ENCODE measurements around the gene SRSF1.
"Not testable (repeated sequence)": the region's sequence is repeated elsewhere in the genome, so short reads cannot be mapped to it uniquely, and the experiment has no call there.

SRSF1 gene

DNA sequence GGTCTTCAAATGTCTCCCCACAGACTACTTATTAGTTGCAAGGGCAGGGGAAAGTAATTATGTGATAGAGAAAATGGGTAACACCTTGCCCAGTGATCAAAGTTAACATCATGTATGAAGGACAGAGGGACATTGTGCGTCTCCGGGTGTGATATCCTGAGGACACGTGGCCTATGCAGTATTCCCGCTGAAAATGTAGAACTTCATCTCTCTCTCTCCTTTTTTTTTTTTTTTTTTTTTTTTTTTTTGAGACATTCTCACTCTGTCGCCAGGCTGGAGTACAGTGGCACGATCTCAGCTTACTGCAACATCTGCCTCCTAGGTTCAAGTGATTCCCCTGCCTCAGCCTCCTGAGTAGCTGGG, 43.9 kb downstream of the SRSF1 start:
- FAIRE-seq = no peak

DNA sequence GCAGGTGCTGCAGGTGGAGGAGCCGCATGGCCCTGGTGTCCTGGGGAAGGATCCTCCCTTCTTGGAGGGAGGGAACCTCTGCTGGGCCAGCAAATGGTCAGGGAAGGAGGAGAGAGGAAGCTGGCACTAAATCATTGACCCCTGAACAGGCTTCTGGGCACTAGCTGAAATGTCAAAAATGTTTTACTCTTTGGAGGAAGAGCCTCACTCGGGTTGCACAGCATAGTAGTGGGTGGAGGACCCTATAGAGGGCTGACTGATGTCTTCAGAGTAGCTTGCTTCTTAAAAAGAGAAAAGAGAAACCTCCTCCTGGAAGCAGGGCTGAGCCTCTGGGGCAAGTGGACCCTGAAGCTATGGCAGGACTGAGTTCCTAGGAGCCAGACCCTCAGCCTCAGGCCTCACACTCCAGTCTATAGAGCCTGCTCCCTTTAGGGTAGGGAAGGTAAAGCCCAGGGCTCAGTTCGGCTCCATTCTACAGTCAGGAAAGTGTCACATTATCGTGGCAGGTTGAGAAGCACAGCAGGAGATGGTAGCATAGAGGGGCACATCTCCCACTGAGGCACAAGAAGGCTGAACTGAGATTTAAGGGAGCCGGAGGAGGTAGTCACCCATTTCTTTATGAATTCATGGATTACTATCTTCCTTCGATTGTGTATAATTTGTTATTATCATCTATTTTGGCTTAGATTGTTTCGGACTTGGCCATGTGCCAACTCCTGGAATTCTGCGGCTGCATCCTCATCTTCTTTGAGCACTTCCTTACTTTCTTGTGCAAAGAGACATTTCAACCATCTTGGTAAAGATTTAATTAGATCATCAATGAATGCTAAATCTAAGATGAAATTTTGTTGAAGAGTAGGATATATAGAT, 44.5 kb downstream of the SRSF1 start:
- FAIRE-seq = no peak

DNA sequence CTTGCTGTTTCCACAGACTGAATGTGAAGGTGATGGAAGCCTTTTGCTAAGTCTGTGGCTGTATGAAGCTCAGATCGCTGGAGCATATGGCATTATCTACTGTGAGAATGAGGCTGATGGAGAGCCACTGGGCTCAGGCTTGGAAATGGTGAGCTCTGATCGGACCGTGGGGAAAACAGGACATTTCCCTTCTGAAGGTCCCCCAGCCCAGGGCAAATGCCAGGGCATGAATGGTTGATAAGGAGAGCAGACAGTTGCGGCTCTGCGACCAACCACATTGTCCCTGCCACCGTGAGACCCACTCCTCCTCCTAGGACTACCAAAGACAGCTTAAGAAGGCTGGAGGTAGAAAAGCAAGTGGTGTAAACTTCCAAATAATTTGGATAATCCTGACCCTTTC, 47.1 kb downstream of the SRSF1 start:
- no peak for FAIRE-seq

GRCh38 chr17:57958391-57958790, 48.7 kb downstream of the SRSF1 start:
- not testable (repeated sequence) for FAIRE-seq

DNA sequence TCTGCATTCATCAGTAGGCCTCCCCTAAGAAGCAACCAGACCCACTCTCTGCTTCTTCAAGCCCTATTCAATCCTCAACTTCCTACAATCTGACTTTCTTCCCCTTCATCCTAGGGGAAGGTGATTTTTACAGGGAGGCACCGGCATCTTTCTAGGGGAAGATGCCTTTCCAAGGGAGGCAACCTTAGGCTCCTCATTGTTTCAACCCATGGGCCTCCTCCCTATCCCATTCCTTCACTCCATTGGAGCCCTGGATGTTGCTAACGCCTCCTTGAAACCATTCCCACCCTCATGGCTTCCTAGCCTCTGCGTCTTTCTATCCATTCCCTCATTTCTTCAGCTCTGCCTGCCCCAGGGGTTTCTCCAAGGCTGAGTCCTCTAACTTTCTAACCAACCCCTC, 49.2 kb downstream of the SRSF1 start:
- FAIRE-seq = no peak

DNA sequence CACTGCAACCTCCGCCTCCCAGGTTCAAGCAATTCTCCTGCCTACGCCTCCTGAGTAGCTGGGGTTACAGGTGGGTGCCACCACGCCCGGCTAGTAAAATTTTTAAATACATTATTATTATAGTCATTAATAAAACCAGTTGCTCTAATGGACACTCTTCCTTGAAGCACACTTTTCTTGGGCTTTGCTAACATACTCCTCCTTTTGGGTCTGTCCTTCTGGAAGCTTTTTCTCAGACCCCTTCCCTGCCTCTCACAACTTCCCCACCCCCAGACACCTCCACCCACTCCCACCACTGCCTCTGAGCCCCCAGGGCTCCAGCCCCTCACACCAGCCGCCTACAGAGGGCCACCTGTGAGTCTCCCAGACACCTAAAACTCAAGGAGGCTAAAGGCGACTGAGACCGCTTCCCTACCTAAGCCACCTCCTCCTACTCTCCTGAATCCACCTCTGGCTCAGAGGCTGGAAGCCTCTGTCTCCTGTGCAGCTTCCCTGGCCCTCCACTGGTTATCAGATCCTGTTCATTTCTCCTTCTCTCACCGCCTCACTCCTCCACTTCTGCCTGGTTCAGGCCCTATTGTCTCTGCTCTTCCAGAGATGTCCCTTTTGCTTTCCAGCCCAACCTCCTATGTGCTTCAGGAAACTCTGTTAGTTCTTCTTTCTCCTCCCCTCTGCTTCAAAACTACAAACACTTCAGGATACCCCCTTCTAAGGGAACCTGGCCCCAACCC, 49.8 kb downstream of the SRSF1 start:
- no peak for FAIRE-seq

DNA sequence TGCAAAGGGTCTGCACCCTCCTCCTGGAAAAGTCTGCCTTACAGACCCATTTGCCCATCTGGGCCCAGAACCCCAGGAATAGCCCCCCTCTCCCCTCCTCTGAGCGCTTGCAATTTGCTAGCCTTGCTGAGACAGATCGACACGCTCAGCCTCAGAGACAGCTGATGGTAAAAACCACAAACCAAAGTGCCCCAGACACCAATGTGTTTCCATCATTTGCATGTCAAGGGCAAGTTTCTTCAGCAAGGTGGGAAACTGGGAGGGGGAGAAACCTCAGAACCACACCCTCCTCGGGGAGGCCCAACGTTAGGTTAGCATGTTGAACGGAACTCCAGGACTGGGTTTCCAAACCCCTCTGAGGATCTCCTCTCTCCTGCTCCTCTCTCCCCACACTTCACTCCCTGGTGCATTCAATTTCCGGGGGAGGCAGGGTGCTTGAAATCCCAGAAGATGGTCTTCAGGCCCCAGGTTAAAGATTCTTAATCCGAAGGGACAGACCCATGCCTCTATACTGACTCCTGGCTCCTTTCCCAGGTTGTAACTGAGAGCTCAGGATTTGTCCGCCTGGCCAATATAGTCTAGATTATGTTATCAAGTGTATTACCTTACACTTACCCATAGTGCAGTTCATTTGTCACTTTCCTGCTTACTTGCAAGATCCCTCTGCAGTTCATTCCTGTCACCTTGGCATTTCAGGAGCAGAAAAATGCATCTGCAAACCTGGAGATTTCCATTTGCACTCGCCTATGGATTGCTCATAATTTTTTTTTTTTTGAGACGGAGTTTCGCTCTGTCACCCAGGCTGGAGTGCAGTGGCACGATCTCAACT, 50.5 kb downstream of the SRSF1 start:
- FAIRE-seq = no peak

DNA sequence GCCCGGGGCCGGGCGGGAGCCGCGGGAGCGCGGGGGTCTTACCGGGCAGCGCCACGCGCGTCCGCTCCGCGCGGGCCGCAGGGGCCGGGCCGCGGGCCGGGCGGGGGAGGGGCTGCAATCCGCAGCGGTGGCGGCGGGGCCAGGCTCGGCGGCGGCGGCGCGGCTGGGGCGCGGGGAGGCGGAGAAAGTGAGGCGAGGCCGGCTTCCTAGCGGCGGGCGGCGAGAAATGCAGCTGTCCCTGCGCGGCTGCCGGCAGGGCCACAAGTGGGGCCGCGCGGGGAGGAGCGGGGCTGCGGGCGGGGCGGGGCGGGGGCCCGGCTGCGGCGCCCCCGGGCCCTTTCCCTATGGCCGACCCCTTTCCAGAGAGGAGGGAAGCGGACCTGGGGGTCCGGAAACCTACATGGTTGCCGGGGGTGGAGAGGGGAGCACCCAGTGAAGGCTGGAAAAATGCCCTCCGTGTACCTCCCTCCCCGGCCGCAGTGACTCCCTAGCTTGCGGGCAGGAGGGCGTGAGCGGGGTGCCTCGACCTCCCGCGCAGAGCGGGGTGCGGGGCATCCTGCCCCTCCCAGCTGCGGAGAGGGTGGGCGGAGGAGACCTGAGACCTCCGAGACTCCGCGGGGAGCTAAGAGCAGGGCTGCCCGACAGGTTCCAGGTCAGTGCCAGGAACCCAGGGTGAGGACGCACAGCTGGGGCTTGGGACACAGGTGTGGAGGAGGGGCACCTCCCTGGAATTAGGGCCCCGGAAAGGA, 51.7 kb downstream of the SRSF1 start, which contains the start of gene CUEDC1:
Gene CUEDC1, minus strand, starts transcription at position 230 of the 749 bp plus-strand sequence. CDS start 69,848 bp downstream, outside the sequence.
- no peak for FAIRE-seq

- FAIRE-seq = no peak
Measured at GRCh38 chr17:57954397-57955182, 52.5 kb downstream of the SRSF1 start.

GRCh38 chr17:57953705-57954396, 53.2 kb downstream of the SRSF1 start:
- FAIRE-seq = no peak
